ENCODE results near the gene NSMF.

The NSMF gene

GRCh38 chr9:137417161-137418021 lies 41.7 kb downstream of the NSMF start:
- Histone ChIP-seq H3K4me1 (ENCODE audit: control insufficient read depth, insufficient read depth, low read length) (peaks cover 9% of the 10 kb centered on the region), H3K4me3 (ENCODE audit: low read depth, low read length) (no peak overlapping the region), H3K9me3 (ENCODE audit: control insufficient read depth, insufficient read depth, low read depth, low read length) (no peaks in the 10 kb centered on the region), H3K27ac (ENCODE audit: extremely low read depth, low read depth, low read length) (no peak overlapping the region), H3K36me3 (ENCODE audit: control insufficient read depth in 2 of 2, insufficient read depth in 1 of 2, low read length in 2 of 2) (no peaks in the 10 kb centered on the region; a peak in 1 of 3 replicates)
- ChIA-PET POLR2A (no interaction called here), CTCF (no interaction called here)
- no peak for TF ChIP-seq ZBTB49 (tag by site-specific recombination; IDR thresholded peaks at IDR 0.05; ENCODE audit: low read depth)
- no peak for TF ChIP-seq KLF8 (tag by site-specific recombination; IDR thresholded peaks at IDR 0.05)
- TF ChIP-seq GLIS2 (tag by site-specific recombination; IDR thresholded peaks at IDR 0.05): no peak
- no peak for TF ChIP-seq ZNF280C (tag by site-specific recombination; IDR thresholded peaks at IDR 0.05)
- TF ChIP-seq TSHZ1 (tag by site-specific recombination; IDR thresholded peaks at IDR 0.05; ENCODE audit: borderline replicate concordance): no peak
- no peak for TF ChIP-seq ZNF114 (tag by site-specific recombination; IDR thresholded peaks at IDR 0.05)
- no peak for TF ChIP-seq ZNF76 (tag by site-specific recombination; IDR thresholded peaks at IDR 0.05; ENCODE audit: borderline replicate concordance, low read depth)
- no peak for TF ChIP-seq ZFP41 (tag by site-specific recombination; IDR thresholded peaks at IDR 0.05; ENCODE audit: borderline replicate concordance)
- TF ChIP-seq ZNF248 (tag by site-specific recombination; IDR thresholded peaks at IDR 0.05): no peak
- no peak for TF ChIP-seq ZNF580 (tag by site-specific recombination; IDR thresholded peaks at IDR 0.05)
- TF ChIP-seq ZEB2 (tag by site-specific recombination; IDR thresholded peaks at IDR 0.05): no peak
- no peak for TF ChIP-seq ZNF639 (tag by site-specific recombination; IDR thresholded peaks at IDR 0.05)
- TF ChIP-seq ZNF394 (tag by site-specific recombination; IDR thresholded peaks at IDR 0.05; ENCODE audit: borderline replicate concordance): no peak
- no peak for TF ChIP-seq ZBTB1 (tag by site-specific recombination; IDR thresholded peaks at IDR 0.05)

Measured in HEK293 (cell line).